ENCODE results near the gene SET. TPM values are rescaled to one million over a fixed set of nuclear protein-coding genes. Genes with fewer than 3 reads are reported as not detected.

SET gene
- total RNA-seq, 4 donors from 2014 or later, result 209 to 355 (median 256) TPM

DNA sequence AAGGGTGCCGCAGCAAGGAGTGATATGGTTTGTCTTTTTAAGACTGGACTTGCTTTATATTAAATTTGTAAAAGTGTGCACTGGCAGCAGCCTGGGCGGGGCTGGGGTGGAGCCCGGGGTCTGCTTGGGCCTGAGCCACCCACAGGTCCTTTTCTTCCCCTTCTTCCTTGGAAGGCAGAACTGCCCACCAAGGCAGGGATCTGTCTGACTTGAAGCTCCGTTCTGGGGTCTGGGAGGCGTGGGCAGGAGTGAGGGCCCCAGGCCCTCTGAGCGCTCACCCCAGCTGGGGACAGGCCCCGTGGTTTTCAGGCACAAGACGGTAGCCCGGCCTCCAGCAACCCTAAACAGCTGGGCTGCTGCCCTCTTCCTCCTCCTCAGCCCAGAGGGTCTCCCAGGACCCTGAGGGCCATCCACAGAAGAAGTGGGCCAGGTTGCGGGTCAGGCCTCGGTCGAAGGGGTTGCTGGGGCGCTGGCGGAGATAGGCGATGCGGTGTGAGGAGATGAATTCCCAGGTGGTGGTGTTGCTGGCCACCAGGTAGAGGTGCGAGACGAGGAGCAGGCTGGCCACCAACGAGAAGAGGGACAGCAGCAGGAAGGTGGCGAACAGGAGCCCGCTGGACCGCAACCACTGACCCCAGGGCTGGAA, 31.9 kb downstream of the SET start:
- ATAC-seq, result no peak
- WGBS, 2 donors (ENCODE audit: low coverage in 1 of 2), result 90% methylated on average over 7 of the region's 22 CpGs; no CpG with 5 or more reads in 1 of the 2 donors
- no peak overlapping the region for H3K4me3 ChIP-seq
- peaks cover 0 to 20% of the 10 kb centered on the region in 2 donors for H3K36me3 ChIP-seq
- TF ChIP-seq POLR2AphosphoS5 (IDR thresholded peaks at IDR 0.05) (no peak), EP300 (IDR thresholded peaks at IDR 0.05) (no peak), POLR2A (IDR thresholded peaks at IDR 0.05) (no peak)
- TF ChIP-seq, protein P1, sequence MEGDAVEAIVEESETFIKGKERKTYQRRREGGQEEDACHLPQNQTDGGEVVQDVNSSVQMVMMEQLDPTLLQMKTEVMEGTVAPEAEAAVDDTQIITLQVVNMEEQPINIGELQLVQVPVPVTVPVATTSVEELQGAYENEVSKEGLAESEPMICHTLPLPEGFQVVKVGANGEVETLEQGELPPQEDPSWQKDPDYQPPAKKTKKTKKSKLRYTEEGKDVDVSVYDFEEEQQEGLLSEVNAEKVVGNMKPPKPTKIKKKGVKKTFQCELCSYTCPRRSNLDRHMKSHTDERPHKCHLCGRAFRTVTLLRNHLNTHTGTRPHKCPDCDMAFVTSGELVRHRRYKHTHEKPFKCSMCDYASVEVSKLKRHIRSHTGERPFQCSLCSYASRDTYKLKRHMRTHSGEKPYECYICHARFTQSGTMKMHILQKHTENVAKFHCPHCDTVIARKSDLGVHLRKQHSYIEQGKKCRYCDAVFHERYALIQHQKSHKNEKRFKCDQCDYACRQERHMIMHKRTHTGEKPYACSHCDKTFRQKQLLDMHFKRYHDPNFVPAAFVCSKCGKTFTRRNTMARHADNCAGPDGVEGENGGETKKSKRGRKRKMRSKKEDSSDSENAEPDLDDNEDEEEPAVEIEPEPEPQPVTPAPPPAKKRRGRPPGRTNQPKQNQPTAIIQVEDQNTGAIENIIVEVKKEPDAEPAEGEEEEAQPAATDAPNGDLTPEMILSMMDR (IDR thresholded peaks at IDR 0.05), result no peak
- H3K27ac ChIP-seq, result no peak overlapping the region
- H3K9me3 ChIP-seq, result no peaks in the 10 kb centered on the region
- H3K4me1 ChIP-seq, result peaks cover 0 to 21% (median 0%) of the 10 kb centered on the region in 3 donors
- H3K27me3 ChIP-seq, result no peaks in the 10 kb centered on the region

- H3K36me3 ChIP-seq, result peaks cover 0 to 20% of the 10 kb centered on the region in 2 donors
- no peak for ATAC-seq
- TF ChIP-seq POLR2A (IDR thresholded peaks at IDR 0.05) (no peak), POLR2AphosphoS5 (IDR thresholded peaks at IDR 0.05) (no peak), EP300 (IDR thresholded peaks at IDR 0.05) (no peak)
- TF ChIP-seq, protein P1 (IDR thresholded peaks at IDR 0.05), result no peak
Observed at GRCh38 chr9:128721487-128722010, 32.5 kb downstream of the SET start.

GRCh38 chr9:128722380-128723351, 33.6 kb downstream of the SET start:
- TF ChIP-seq POLR2AphosphoS5 (IDR thresholded peaks at IDR 0.05) (no peak), POLR2A (IDR thresholded peaks at IDR 0.05) (no peak), EP300 (IDR thresholded peaks at IDR 0.05) (no peak)
- TF ChIP-seq, protein P1 (IDR thresholded peaks at IDR 0.05), result no peak
- no peak for ATAC-seq
- H3K36me3 ChIP-seq, result peaks cover 0 to 20% of the 10 kb centered on the region in 2 donors
- peaks cover 0 to 21% (median 0%) of the 10 kb centered on the region in 3 donors for H3K4me1 ChIP-seq
- H3K9me3 ChIP-seq, result no peaks in the 10 kb centered on the region
- no peaks in the 10 kb centered on the region for H3K27me3 ChIP-seq
- no peak overlapping the region for H3K4me3 ChIP-seq
- peak overlapping the region in 3 of 4 donors; percentile 79 to 83 (median 82) for H3K27ac ChIP-seq
- 41 to 44% methylated on average over 3 to 4 of the region's 9 CpGs for WGBS, 2 donors (ENCODE audit: low coverage in 1 of 2)

More at GRCh38 chr9:128721487-128722010, 32.5 kb downstream of the SET start:
- WGBS, 2 donors (ENCODE audit: low coverage in 1 of 2), result no CpG with 5 or more reads among the region's 18 CpGs
- Histone ChIP-seq H3K4me1 (peaks cover 0 to 21% (median 0%) of the 10 kb centered on the region in 3 donors), H3K27ac (no peak overlapping the region), H3K27me3 (no peaks in the 10 kb centered on the region), H3K9me3 (no peaks in the 10 kb centered on the region), H3K4me3 (no peak overlapping the region)

DNA sequence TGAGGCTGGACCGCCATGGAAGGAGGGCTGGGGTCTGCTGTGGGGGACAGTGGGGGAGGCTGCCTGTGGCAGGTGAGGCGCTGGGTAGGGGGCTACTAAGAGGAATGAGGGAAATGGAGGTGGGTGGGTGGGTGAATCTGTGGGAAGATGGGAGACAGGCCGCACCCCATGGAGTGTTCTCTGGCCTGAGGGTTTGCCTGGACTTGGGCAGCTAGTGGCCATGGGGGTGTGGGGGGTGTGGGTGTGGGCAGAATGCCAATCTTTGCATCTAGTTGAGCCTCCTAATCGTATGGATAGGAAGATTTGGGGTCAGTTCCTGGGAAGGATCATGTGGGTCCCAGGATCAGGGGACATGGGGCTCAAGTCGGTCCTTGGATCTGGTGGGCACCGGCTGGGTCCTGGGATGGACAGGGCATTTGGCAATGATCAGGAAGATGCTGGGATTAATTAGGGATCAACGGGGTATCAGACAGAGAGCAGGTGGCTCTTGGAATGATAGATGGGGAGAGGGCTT, 34.4 kb downstream of the SET start:
- ATAC-seq, result no peak
- TF ChIP-seq POLR2A (IDR thresholded peaks at IDR 0.05) (no peak), EP300 (IDR thresholded peaks at IDR 0.05) (no peak), POLR2AphosphoS5 (IDR thresholded peaks at IDR 0.05) (no peak)
- TF ChIP-seq, protein P1 (IDR thresholded peaks at IDR 0.05), result no peak
- WGBS, 2 donors (ENCODE audit: low coverage in 1 of 2), result 18 to 33% methylated on average over 4 to 7 of the region's 7 CpGs
- H3K36me3 ChIP-seq, result peaks cover 0 to 20% of the 10 kb centered on the region in 2 donors
- no peaks in the 10 kb centered on the region for H3K9me3 ChIP-seq
- peak overlapping the region; percentile 27 to 83 (median 80) for H3K27ac ChIP-seq
- peaks cover 0 to 21% (median 0%) of the 10 kb centered on the region in 3 donors for H3K4me1 ChIP-seq
- H3K27me3 ChIP-seq, result no peaks in the 10 kb centered on the region
- H3K4me3 ChIP-seq, result peak overlapping the region; percentile 34 to 58

Measured in gastroesophageal sphincter (tissue), 4 donors.